GM23248 (cell line): Measurements from ENCODE around the gene PLEKHG4B. TPM values are rescaled to one million over a fixed set of nuclear protein-coding genes. Genes with fewer than 3 reads are reported as not detected.
"Not testable (repeated sequence)": the region's sequence is repeated elsewhere in the genome, so short reads cannot be mapped to it uniquely, and the experiment has no call there.

ENCODE experiments used
- DNase-seq: peaks from one replicate; pipeline ENCODE4 v3.0.0-alpha.2; 2015
- H2AFZ ChIP-seq: fragments of 200-600 bp; sonication (generic); 2 replicates; pipeline ENCODE4 v1.6.1; 2016; ENCODE audit warnings: antibody characterized with exemption
- H3F3A ChIP-seq: fragments of 200-600 bp; sonication (generic); 2 replicates; pipeline ENCODE4 v1.6.1; 2016; ENCODE audit warnings: mild to moderate bottlenecking, antibody characterized with exemption, mixed run types; ENCODE audit not compliant: insufficient read depth
- H3K27ac ChIP-seq: fragments of 200-600 bp; sonication (generic); 2 replicates; pipeline ENCODE4 v1.5.1; 2016; ENCODE audit warnings: mild to moderate bottlenecking
- H3K27me3 ChIP-seq: fragments of 200-600 bp; sonication (generic); replicated peaks from 2 replicates; pipeline ENCODE4 v1.6.1; 2016; ENCODE audit warnings: mild to moderate bottlenecking; ENCODE audit not compliant: insufficient read depth
- H3K36me3 ChIP-seq: fragments of 200-600 bp; sonication (generic); 2 replicates; pipeline ENCODE4 v1.6.1; 2016; ENCODE audit warnings: low read depth, mild to moderate bottlenecking
- H3K4me1 ChIP-seq: fragments of 200-600 bp; sonication (generic); 2 replicates; pipeline ENCODE4 v1.6.1; 2016; ENCODE audit warnings: mild to moderate bottlenecking; ENCODE audit not compliant: insufficient read depth
- H3K4me2 ChIP-seq: fragments of 200-600 bp; sonication (generic); one replicate; pipeline ENCODE4 v1.6.1; 2016; ENCODE audit warnings: mild to moderate bottlenecking; ENCODE audit not compliant: unreplicated experiment
- H3K4me3 ChIP-seq: fragments of 200-600 bp; sonication (generic); 2 replicates; pipeline ENCODE4 v1.5.1; 2016; ENCODE audit warnings: mild to moderate bottlenecking
- H3K79me2 ChIP-seq: fragments of 200-600 bp; sonication (generic); 2 replicates; pipeline ENCODE4 v1.6.1; 2016; ENCODE audit warnings: mild to moderate bottlenecking; ENCODE audit not compliant: insufficient read depth
- H3K9ac ChIP-seq: fragments of 200-600 bp; sonication (generic); 2 replicates; pipeline ENCODE4 v1.6.1; 2016; ENCODE audit warnings: mild to moderate bottlenecking
- H3K9me2 ChIP-seq: fragments of 200-600 bp; sonication (generic); 2 replicates; pipeline ENCODE4 v1.6.1; 2016; ENCODE audit warnings: mixed run types, mild to moderate bottlenecking, moderate library complexity; ENCODE audit not compliant: insufficient read depth
- H3K9me3 ChIP-seq: fragments of 200-600 bp; sonication (generic); one replicate; pipeline ENCODE4 v1.6.1; 2017; ENCODE audit warnings: low read depth
- H4K20me1 ChIP-seq: fragments of 200-600 bp; sonication (generic); 2 replicates; pipeline ENCODE4 v1.6.0; 2016; ENCODE audit not compliant: insufficient read depth
- EZH2 ChIP-seq: fragments of 200-600 bp; sonication (generic); IDR thresholded peaks from 2 replicates; pipeline ENCODE4 v1.6.1; 2018; ENCODE audit warnings: antibody characterized with exemption, mild to moderate bottlenecking; ENCODE audit not compliant: insufficient read depth, poor library complexity, severe bottlenecking
- EZH2phosphoT487 ChIP-seq: fragments of 200-600 bp; sonication (generic); IDR thresholded peaks from 2 replicates; pipeline ENCODE4 v1.6.1; 2018; ENCODE audit warnings: antibody characterized with exemption, moderate library complexity, mild to moderate bottlenecking, low read depth; ENCODE audit not compliant: insufficient read depth
- WGBS, 2 experiments: methylation state at CpG; one replicate each; pipeline ENCODE4 v1.1.6; 2015 to 2017; ENCODE audit warnings: low lambda C conversion rate in 2 of 2, low coverage in 1 of 2; ENCODE audit errors: missing lambda C conversion rate in 2 of 2; 5-methylcytosine and 5-hydroxymethylcytosine counted together
- in situ Hi-C: fragments of 300-500 bp; cut with MboI; formaldehyde crosslinking; loops from 2 replicates; pipeline ENCODE4 v1.15.0; 2020
- polyA plus RNA-seq: library from polyadenylated mRNA; unstranded; fragments of >200 nt; fragmentation: Nextera tagmentation; extraction: Ambion mirVana; gene quantifications from 2 replicates; pipeline ENCODE4 v1.2.1, GENCODE V29; 2016
- total RNA-seq: library from RNA; depleted of rRNA; stranded (reverse); fragments of >200 nt; shearing (Covaris generic); gene quantifications from 2 replicates; pipeline ENCODE4 v1.2.3, GENCODE V29; 2014

PLEKHG4B gene
- total and polyA plus RNA-seq, 2 experiments from 2014 or later, result not detected

GRCh38 chr5:195401-196160, 103.6 kb downstream of the PLEKHG4B start:
- no peak overlapping the region for H2AFZ ChIP-seq
- no peaks in the 10 kb centered on the region for H3K9me2 ChIP-seq
- H3K36me3 ChIP-seq, result no peaks in the 10 kb centered on the region
- H3K27me3 ChIP-seq, result no peaks in the 10 kb centered on the region; the same call in 1 of the 2 replicates
- TF ChIP-seq EZH2 (no peak), EZH2phosphoT487 (no peak)
- WGBS, 2 experiments, result 65 to 69% methylated on average over 31 to 32 of the region's 33 CpGs
- no peaks in the 10 kb centered on the region for H3K9me3 ChIP-seq
- H3K79me2 ChIP-seq, result peaks cover 4% of the 10 kb centered on the region; the same call in 1 of the 2 replicates
- no peaks in the 10 kb centered on the region for H4K20me1 ChIP-seq
- H3K27ac ChIP-seq, result no peak overlapping the region
- no peak for DNase-seq
- no peak overlapping the region for H3K4me3 ChIP-seq
- H3F3A ChIP-seq, result no peaks in the 10 kb centered on the region
- in situ Hi-C loops, result no loop called here
- no peak overlapping the region for H3K4me2 ChIP-seq
- no peaks in the 10 kb centered on the region for H3K4me1 ChIP-seq
- H3K9ac ChIP-seq, result no peak overlapping the region

- Histone ChIP-seq H3K9me3 (no peaks in the 10 kb centered on the region), H3K27me3 (no peaks in the 10 kb centered on the region; the same call in 1 of the 2 replicates), H3K27ac (no peak overlapping the region), H3F3A (no peaks in the 10 kb centered on the region), H3K79me2 (peaks cover 4% of the 10 kb centered on the region; the same call in 1 of the 2 replicates), H3K36me3 (no peaks in the 10 kb centered on the region), H3K9me2 (no peaks in the 10 kb centered on the region), H3K4me2 (no peak overlapping the region), H3K9ac (no peak overlapping the region), H4K20me1 (no peaks in the 10 kb centered on the region), H3K4me3 (no peak overlapping the region), H2AFZ (no peak overlapping the region), H3K4me1 (no peaks in the 10 kb centered on the region)
- no peak for TF ChIP-seq EZH2phosphoT487
- no peak for TF ChIP-seq EZH2
- 70 to 79% methylated on average over 2 to 8 of the region's 10 CpGs for WGBS, 2 experiments
- no peak for DNase-seq
- in situ Hi-C loops, result no loop called here
Observed at GRCh38 chr5:196350-196749, 104.4 kb downstream of the PLEKHG4B start.

- H4K20me1 ChIP-seq, H3K27me3 ChIP-seq, H3K27ac ChIP-seq, DNase-seq, H3K9ac ChIP-seq, H3F3A ChIP-seq, H3K4me1 ChIP-seq, H2AFZ ChIP-seq, H3K4me2 ChIP-seq, H3K9me2 ChIP-seq, H3K36me3 ChIP-seq, H3K9me3 ChIP-seq, H3K4me3 ChIP-seq, in situ Hi-C loops, H3K79me2 ChIP-seq: not testable (repeated sequence)
- 56 to 62% methylated on average over 18 of the region's 18 CpGs for WGBS, 2 experiments
Observed at GRCh38 chr5:197031-197430, 105.1 kb downstream of the PLEKHG4B start.

GRCh38 chr5:197892-198489, 106.0 kb downstream of the PLEKHG4B start:
- 84 to 85% methylated on average over 9 to 12 of the region's 12 CpGs for WGBS, 2 experiments
- in situ Hi-C loops, result no loop called here
- DNase-seq, result no peak

More at GRCh38 chr5:197892-198489, 106.0 kb downstream of the PLEKHG4B start:
- Histone ChIP-seq H3K4me2 (no peak overlapping the region), H3K9ac (no peak overlapping the region), H3K27ac (no peak overlapping the region), H3K9me2 (no peaks in the 10 kb centered on the region), H3F3A (no peaks in the 10 kb centered on the region), H3K4me1 (no peaks in the 10 kb centered on the region), H3K36me3 (no peaks in the 10 kb centered on the region), H2AFZ (no peak overlapping the region), H4K20me1 (no peaks in the 10 kb centered on the region), H3K9me3 (no peaks in the 10 kb centered on the region), H3K27me3 (no peaks in the 10 kb centered on the region), H3K4me3 (no peak overlapping the region), H3K79me2 (peaks cover 4% of the 10 kb centered on the region; the same call in 1 of the 2 replicates)
- TF ChIP-seq EZH2, result no peak
- no peak for TF ChIP-seq EZH2phosphoT487
